HG02870 (cell line): ENCODE data around the gene SLC38A7.
A peak's percentile ranks its signal among the peaks of the same experiment; 100 is the strongest.
"Not testable (repeated sequence)": the region's sequence is repeated elsewhere in the genome, so short reads cannot be mapped to it uniquely, and the experiment has no call there.

Source experiments
- ATAC-seq: cut with Tn5 transposase; IDR thresholded peaks from one replicate; pipeline ENCODE4 v1.9.1; 2021; ENCODE audit warnings: mild to moderate bottlenecking, moderate library complexity; ENCODE audit not compliant: unreplicated experiment

Gene SLC38A7

GRCh38 chr16:58637021-58637420 is 47.5 kb downstream of the SLC38A7 start:
- ATAC-seq: not testable (repeated sequence)

- ATAC-seq: no peak
Measured at GRCh38 chr16:58636466-58636865, 48.1 kb downstream of the SLC38A7 start.

GRCh38 chr16:58635502-58635901 is 49.1 kb downstream of the SLC38A7 start:
- no peak for ATAC-seq

GRCh38 chr16:58634265-58634802 is 50.2 kb downstream of the SLC38A7 start:
- ATAC-seq: no peak

GRCh38 chr16:58629733-58630640 is 54.6 kb downstream of the SLC38A7 start, which contains the start of gene CNOT1:
TSS of gene CNOT1 (minus strand) at chr16:58629826. CDS start at chr16:58599337, 30,489 bp downstream.
- peak; percentile 84 for ATAC-seq

- peak; percentile 3 for ATAC-seq
Measured at GRCh38 chr16:58628845-58629732, 55.5 kb downstream of the SLC38A7 start.

- no peak for ATAC-seq
Measured at GRCh38 chr16:58624209-58624608, 60.4 kb downstream of the SLC38A7 start.

GRCh38 chr16:58620396-58620795 is 64.2 kb downstream of the SLC38A7 start:
- no peak for ATAC-seq

- no peak for ATAC-seq
Measured at GRCh38 chr16:58615280-58615679, 69.3 kb downstream of the SLC38A7 start.
